ENCODE results near the gene SNX9.

Gene SNX9

GRCh38 chr6:157975456-157975855, 152.4 kb downstream of the SNX9 start:
- H3K56ac ChIP-seq (ENCODE audit: low read length): no peak overlapping the region
- no peak overlapping the region for H4K8ac ChIP-seq (ENCODE audit: low read depth, low read length)
- WGBS (ENCODE audit: extremely low coverage, insufficient coverage, low lambda C conversion rate): no CpG with 5 or more reads among the region's 2 CpGs
- no peak overlapping the region for H3K27ac ChIP-seq (ENCODE audit: low read depth, low read length)
- H2BK120ac ChIP-seq (ENCODE audit: low read depth, low read length): no peak overlapping the region
- H3K4me3 ChIP-seq (ENCODE audit: low read length): no peak overlapping the region
- no peaks in the 10 kb centered on the region for H3K4me1 ChIP-seq (ENCODE audit: control insufficient read depth, low read depth, low read length)
- H2AK5ac ChIP-seq (ENCODE audit: low read length): no peak overlapping the region
- no peak overlapping the region for H3K9ac ChIP-seq (ENCODE audit: low read length)
- no peaks in the 10 kb centered on the region for H3K79me1 ChIP-seq (ENCODE audit: low read length)
- no peak overlapping the region for H3K18ac ChIP-seq (ENCODE audit: low read length)
- H3K4ac ChIP-seq (ENCODE audit: low read depth, low read length): no peak overlapping the region
- DNase-seq: no peak
- H3K27me3 ChIP-seq (ENCODE audit: insufficient read depth, low read length, poor library complexity): no peaks in the 10 kb centered on the region
- no peaks in the 10 kb centered on the region for H3K36me3 ChIP-seq (ENCODE audit: control insufficient read depth, insufficient read depth, low read length)
- no peaks in the 10 kb centered on the region for H3K79me2 ChIP-seq (ENCODE audit: control insufficient read depth, insufficient read depth, low read length)
- no peak overlapping the region for H3K4me2 ChIP-seq (ENCODE audit: low read length)
- no peak overlapping the region for H2BK5ac ChIP-seq (ENCODE audit: low read length)
- no peak overlapping the region for H4K5ac ChIP-seq (ENCODE audit: low read length)
- no peak overlapping the region for H2BK15ac ChIP-seq (replicated peaks; ENCODE audit: low read depth)
- no peak overlapping the region for H3K23ac ChIP-seq (ENCODE audit: low read length)

GRCh38 chr6:157976345-157977175, 153.5 kb downstream of the SNX9 start:
- H3K4me3 ChIP-seq (ENCODE audit: low read length): no peak overlapping the region
- no peak overlapping the region for H3K27ac ChIP-seq (ENCODE audit: low read depth, low read length)
- no peak overlapping the region for H3K4me2 ChIP-seq (ENCODE audit: low read length)
- H3K4ac ChIP-seq (ENCODE audit: low read depth, low read length): no peak overlapping the region
- no peak overlapping the region for H4K5ac ChIP-seq (ENCODE audit: low read length)
- no peak overlapping the region for H4K8ac ChIP-seq (ENCODE audit: low read depth, low read length)
- no peak overlapping the region for H3K56ac ChIP-seq (ENCODE audit: low read length)
- H2AK5ac ChIP-seq (ENCODE audit: low read length): no peak overlapping the region
- no peaks in the 10 kb centered on the region for H3K36me3 ChIP-seq (ENCODE audit: control insufficient read depth, insufficient read depth, low read length)
- H2BK15ac ChIP-seq (replicated peaks; ENCODE audit: low read depth): no peak overlapping the region
- no peaks in the 10 kb centered on the region for H3K27me3 ChIP-seq (ENCODE audit: insufficient read depth, low read length, poor library complexity)
- no peaks in the 10 kb centered on the region for H3K79me1 ChIP-seq (ENCODE audit: low read length)
- no peak overlapping the region for H3K23ac ChIP-seq (ENCODE audit: low read length)
- H3K4me1 ChIP-seq (ENCODE audit: control insufficient read depth, low read depth, low read length): no peaks in the 10 kb centered on the region
- WGBS (ENCODE audit: extremely low coverage, insufficient coverage, low lambda C conversion rate): no CpG with 5 or more reads among the region's 21 CpGs
- DNase-seq: no peak
- H3K18ac ChIP-seq (ENCODE audit: low read length): no peak overlapping the region
- H3K79me2 ChIP-seq (ENCODE audit: control insufficient read depth, insufficient read depth, low read length): no peaks in the 10 kb centered on the region
- H2BK5ac ChIP-seq (ENCODE audit: low read length): no peak overlapping the region
- no peak overlapping the region for H2BK120ac ChIP-seq (ENCODE audit: low read depth, low read length)
- H3K9ac ChIP-seq (ENCODE audit: low read length): no peak overlapping the region

- Histone ChIP-seq H3K4me3 (ENCODE audit: low read length) (no peak overlapping the region), H2BK5ac (ENCODE audit: low read length) (no peak overlapping the region), H3K4ac (ENCODE audit: low read depth, low read length) (no peak overlapping the region), H3K4me1 (ENCODE audit: control insufficient read depth, low read depth, low read length) (no peaks in the 10 kb centered on the region), H4K5ac (ENCODE audit: low read length) (no peak overlapping the region), H3K79me2 (ENCODE audit: control insufficient read depth, insufficient read depth, low read length) (no peaks in the 10 kb centered on the region), H3K18ac (ENCODE audit: low read length) (no peak overlapping the region), H3K56ac (ENCODE audit: low read length) (no peak overlapping the region), H2BK15ac (replicated peaks; ENCODE audit: low read depth) (no peak overlapping the region), H3K36me3 (ENCODE audit: control insufficient read depth, insufficient read depth, low read length) (no peaks in the 10 kb centered on the region), H4K8ac (ENCODE audit: low read depth, low read length) (no peak overlapping the region), H2AK5ac (ENCODE audit: low read length) (no peak overlapping the region), H3K27ac (ENCODE audit: low read depth, low read length) (no peak overlapping the region), H3K9ac (ENCODE audit: low read length) (no peak overlapping the region), H3K79me1 (ENCODE audit: low read length) (no peaks in the 10 kb centered on the region), H2BK120ac (ENCODE audit: low read depth, low read length) (no peak overlapping the region), H3K4me2 (ENCODE audit: low read length) (no peak overlapping the region), H3K23ac (ENCODE audit: low read length) (no peak overlapping the region), H3K27me3 (ENCODE audit: insufficient read depth, low read length, poor library complexity) (no peaks in the 10 kb centered on the region)
- no peak for DNase-seq
- WGBS (ENCODE audit: extremely low coverage, insufficient coverage, low lambda C conversion rate): no CpG with 5 or more reads among the region's 10 CpGs
Measured at GRCh38 chr6:157977176-157977804, 154.2 kb downstream of the SNX9 start.

DNA sequence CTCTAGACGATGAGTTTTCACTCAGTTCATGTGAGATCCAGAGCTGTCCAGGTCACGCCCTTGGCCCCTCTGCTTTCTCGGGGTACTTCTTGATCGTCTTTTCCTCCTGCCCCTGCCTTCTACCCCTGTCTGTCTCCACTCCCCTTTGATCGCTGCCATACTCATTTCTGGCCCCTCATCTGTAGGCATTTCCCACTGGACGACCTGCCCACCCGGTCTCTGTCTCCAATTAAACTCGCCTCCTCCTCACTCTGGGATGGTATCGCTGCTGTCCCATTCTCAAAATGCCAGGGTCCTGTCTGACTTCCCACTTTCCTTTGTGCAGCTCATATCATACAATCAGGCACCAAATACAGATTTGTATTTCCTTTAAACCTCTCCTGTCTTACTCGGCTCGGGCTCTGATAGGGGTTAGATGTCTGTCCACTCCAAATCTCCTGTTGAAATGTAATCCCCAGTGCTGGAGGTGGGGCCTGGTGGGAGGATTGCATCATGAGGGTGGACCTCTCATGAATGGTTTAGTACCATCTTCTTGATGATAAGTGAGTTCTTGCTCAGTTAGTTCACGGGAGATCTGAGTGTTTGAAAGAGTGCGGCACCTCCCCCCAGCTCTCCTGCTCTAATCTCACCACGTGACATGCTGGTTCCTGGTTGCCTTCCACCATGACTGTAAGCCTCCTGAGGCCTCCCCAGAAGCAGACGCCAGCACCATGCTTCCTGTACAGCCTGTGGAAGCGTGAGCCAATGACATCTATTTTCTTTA, 155.2 kb downstream of the SNX9 start:
- Histone ChIP-seq H3K4me2 (ENCODE audit: low read length) (no peak overlapping the region), H2AK5ac (ENCODE audit: low read length) (no peak overlapping the region), H3K4me3 (ENCODE audit: low read length) (no peak overlapping the region), H2BK120ac (ENCODE audit: low read depth, low read length) (no peak overlapping the region), H3K9ac (ENCODE audit: low read length) (no peak overlapping the region), H3K4me1 (ENCODE audit: control insufficient read depth, low read depth, low read length) (peaks cover 2% of the 10 kb centered on the region), H3K79me2 (ENCODE audit: control insufficient read depth, insufficient read depth, low read length) (peaks cover 7% of the 10 kb centered on the region), H2BK15ac (replicated peaks; ENCODE audit: low read depth) (no peak overlapping the region), H3K18ac (ENCODE audit: low read length) (no peak overlapping the region), H3K4ac (ENCODE audit: low read depth, low read length) (no peak overlapping the region), H3K56ac (ENCODE audit: low read length) (peak overlapping the region; percentile 19), H4K8ac (ENCODE audit: low read depth, low read length) (no peak overlapping the region), H2BK5ac (ENCODE audit: low read length) (no peak overlapping the region), H4K5ac (ENCODE audit: low read length) (no peak overlapping the region), H3K79me1 (ENCODE audit: low read length) (peaks cover 6% of the 10 kb centered on the region), H3K27me3 (ENCODE audit: insufficient read depth, low read length, poor library complexity) (no peaks in the 10 kb centered on the region), H3K23ac (ENCODE audit: low read length) (no peak overlapping the region), H3K36me3 (ENCODE audit: control insufficient read depth, insufficient read depth, low read length) (no peaks in the 10 kb centered on the region), H3K27ac (ENCODE audit: low read depth, low read length) (no peak overlapping the region)
- DNase-seq: no peak
- no CpG with 5 or more reads among the region's 16 CpGs for WGBS (ENCODE audit: extremely low coverage, insufficient coverage, low lambda C conversion rate)

GRCh38 chr6:157980288-157981131, 157.5 kb downstream of the SNX9 start:
- Histone ChIP-seq H2AK5ac (ENCODE audit: low read length) (no peak overlapping the region), H3K4me1 (ENCODE audit: control insufficient read depth, low read depth, low read length) (peaks cover 2% of the 10 kb centered on the region), H3K56ac (ENCODE audit: low read length) (peak overlapping the region; percentile 91), H3K18ac (ENCODE audit: low read length) (no peak overlapping the region), H4K5ac (ENCODE audit: low read length) (no peak overlapping the region), H3K23ac (ENCODE audit: low read length) (no peak overlapping the region), H3K4me3 (ENCODE audit: low read length) (no peak overlapping the region), H2BK120ac (ENCODE audit: low read depth, low read length) (no peak overlapping the region), H3K4ac (ENCODE audit: low read depth, low read length) (no peak overlapping the region), H4K8ac (ENCODE audit: low read depth, low read length) (no peak overlapping the region), H3K36me3 (ENCODE audit: control insufficient read depth, insufficient read depth, low read length) (no peaks in the 10 kb centered on the region), H2BK15ac (replicated peaks; ENCODE audit: low read depth) (no peak overlapping the region), H3K27me3 (ENCODE audit: insufficient read depth, low read length, poor library complexity) (no peaks in the 10 kb centered on the region), H3K79me2 (ENCODE audit: control insufficient read depth, insufficient read depth, low read length) (peaks cover 7% of the 10 kb centered on the region), H3K79me1 (ENCODE audit: low read length) (peaks cover 6% of the 10 kb centered on the region), H3K27ac (ENCODE audit: low read depth, low read length) (no peak overlapping the region), H3K4me2 (ENCODE audit: low read length) (peak overlapping the region; percentile 60), H2BK5ac (ENCODE audit: low read length) (no peak overlapping the region), H3K9ac (ENCODE audit: low read length) (peak overlapping the region; percentile 74)
- no peak for DNase-seq
- WGBS (ENCODE audit: extremely low coverage, insufficient coverage, low lambda C conversion rate): no CpG with 5 or more reads among the region's 19 CpGs
